Ascending aorta (tissue), 2 donors: ENCODE data around the gene ISCA2. TPM values are rescaled to one million over a fixed set of nuclear protein-coding genes. Genes with fewer than 3 reads are reported as not detected.
A peak's percentile ranks its signal among the peaks of the same experiment; 100 is the strongest.

Experiments used
- DNase-seq, 2 donors: peaks; one replicate each; pipeline ENCODE4 v3.0.0-alpha.2; 2019; ENCODE audit warnings: low spot score in 2 of 2
- H3K27ac ChIP-seq, 2 donors: fragments of 200-600 bp; sonication (generic); one replicate each; pipeline ENCODE4 v1.5.1; 2016 to 2017; ENCODE audit warnings: mild to moderate bottlenecking in 1 of 2
- H3K27me3 ChIP-seq: fragments of 200-600 bp; sonication (generic); one replicate; pipeline ENCODE4 v1.5.1; 2017
- H3K36me3 ChIP-seq, 2 donors: fragments of 200-600 bp; sonication (generic); one replicate each; pipeline ENCODE4 v1.5.1; 2016
- H3K4me1 ChIP-seq, 2 donors: fragments of 200-600 bp; sonication (generic); one replicate each; pipeline ENCODE4 v1.5.1; 2016 to 2017; ENCODE audit warnings: mild to moderate bottlenecking in 1 of 2
- H3K4me3 ChIP-seq, 2 donors: fragments of 200-600 bp; sonication (generic); one replicate each; pipeline ENCODE4 v1.5.1; 2016 to 2017; ENCODE audit warnings: mild to moderate bottlenecking in 1 of 2
- H3K9me3 ChIP-seq, 2 donors: fragments of 200-600 bp; sonication (generic); one replicate each; pipeline ENCODE4 v1.5.1; 2016
- intact Hi-C: fragments of 100-400 bp; cut with DNase I; formaldehyde crosslinking; loops from one replicate; pipeline ENCODE4 v1.15.1; 2023
- total RNA-seq: library from RNA; depleted of rRNA; stranded (reverse); fragments of >200 nt; gene quantifications from one replicate; pipeline ENCODE4 v1.1.0, GENCODE V29; 2016
- TF ChIP-seq, protein P1 (sequence below), 3 experiments: fragments of 200-600 bp in 2 of 3; fragments of 450-650 bp in 1 of 3; sonication (generic) in 2 of 3; IDR thresholded peaks; one replicate each; pipeline ENCODE4 v1.5.1; 2016 to 2019; ENCODE audit warnings: antibody characterized with exemption in 3 of 3, mild to moderate bottlenecking in 1 of 3, moderate library complexity in 1 of 3

Gene ISCA2
- total RNA-seq, 1 donor from 2014 or later = 10.0 TPM

- TF ChIP-seq, protein P1, sequence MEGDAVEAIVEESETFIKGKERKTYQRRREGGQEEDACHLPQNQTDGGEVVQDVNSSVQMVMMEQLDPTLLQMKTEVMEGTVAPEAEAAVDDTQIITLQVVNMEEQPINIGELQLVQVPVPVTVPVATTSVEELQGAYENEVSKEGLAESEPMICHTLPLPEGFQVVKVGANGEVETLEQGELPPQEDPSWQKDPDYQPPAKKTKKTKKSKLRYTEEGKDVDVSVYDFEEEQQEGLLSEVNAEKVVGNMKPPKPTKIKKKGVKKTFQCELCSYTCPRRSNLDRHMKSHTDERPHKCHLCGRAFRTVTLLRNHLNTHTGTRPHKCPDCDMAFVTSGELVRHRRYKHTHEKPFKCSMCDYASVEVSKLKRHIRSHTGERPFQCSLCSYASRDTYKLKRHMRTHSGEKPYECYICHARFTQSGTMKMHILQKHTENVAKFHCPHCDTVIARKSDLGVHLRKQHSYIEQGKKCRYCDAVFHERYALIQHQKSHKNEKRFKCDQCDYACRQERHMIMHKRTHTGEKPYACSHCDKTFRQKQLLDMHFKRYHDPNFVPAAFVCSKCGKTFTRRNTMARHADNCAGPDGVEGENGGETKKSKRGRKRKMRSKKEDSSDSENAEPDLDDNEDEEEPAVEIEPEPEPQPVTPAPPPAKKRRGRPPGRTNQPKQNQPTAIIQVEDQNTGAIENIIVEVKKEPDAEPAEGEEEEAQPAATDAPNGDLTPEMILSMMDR (IDR thresholded peaks at IDR 0.05) = no peak
- Histone ChIP-seq H3K9me3 (no peaks in the 10 kb centered on the region), H3K4me1 (no peaks in the 10 kb centered on the region), H3K27ac (no peak overlapping the region), H3K36me3 (peaks cover 43 to 65% of the 10 kb centered on the region in 2 donors), H3K4me3 (no peak overlapping the region), H3K27me3 (no peaks in the 10 kb centered on the region)
- DNase-seq = no peak
- intact Hi-C loops = no loop called here
Measured at GRCh38 chr14:74483321-74483720, 10.2 kb upstream of the ISCA2 start.

GRCh38 chr14:74486164-74486563, 7.4 kb upstream of the ISCA2 start:
- intact Hi-C loops = no loop called here
- Histone ChIP-seq H3K4me3 (no peak overlapping the region), H3K4me1 (no peaks in the 10 kb centered on the region), H3K27ac (no peak overlapping the region), H3K9me3 (no peaks in the 10 kb centered on the region), H3K36me3 (peaks cover 32 to 37% of the 10 kb centered on the region in 2 donors), H3K27me3 (no peaks in the 10 kb centered on the region)
- no peak for DNase-seq
- TF ChIP-seq, protein P1 (IDR thresholded peaks at IDR 0.05) = no peak

GRCh38 chr14:74488786-74489397, 4.7 kb upstream of the ISCA2 start:
- no peaks in the 10 kb centered on the region for H3K27me3 ChIP-seq
- H3K27ac ChIP-seq = peak overlapping the region; percentile 35 to 40
- H3K4me1 ChIP-seq = no peaks in the 10 kb centered on the region
- no peak for DNase-seq
- H3K4me3 ChIP-seq = no peak overlapping the region
- TF ChIP-seq, protein P1 (IDR thresholded peaks at IDR 0.05) = no peak
- H3K9me3 ChIP-seq = no peaks in the 10 kb centered on the region
- intact Hi-C loops = no loop called here
- peaks cover 10% of the 10 kb centered on the region in 2 donors for H3K36me3 ChIP-seq

DNA sequence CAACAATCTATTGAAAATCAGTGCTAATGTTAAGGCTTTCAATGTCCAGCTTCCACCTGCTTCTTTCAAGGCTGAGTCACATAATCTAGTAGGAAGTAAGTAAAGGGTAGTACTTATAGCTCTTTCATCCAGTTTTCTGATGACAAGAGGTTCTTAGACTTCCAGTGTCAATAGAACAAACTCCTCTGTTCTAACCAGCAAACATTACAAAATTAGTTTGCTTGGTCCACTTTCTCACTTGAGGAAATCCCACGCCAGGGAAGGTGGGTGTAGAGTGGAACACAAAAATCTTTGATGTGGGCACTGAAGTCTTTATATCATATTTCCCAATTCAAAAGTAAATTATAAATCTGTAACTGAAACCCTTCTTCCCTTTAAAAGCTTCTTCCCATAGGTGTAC, 3.1 kb upstream of the ISCA2 start:
- no peaks in the 10 kb centered on the region for H3K36me3 ChIP-seq
- peaks cover 0 to 7% of the 10 kb centered on the region in 2 donors for H3K4me1 ChIP-seq
- DNase-seq = no peak
- H3K27ac ChIP-seq = no peak overlapping the region
- H3K9me3 ChIP-seq = no peaks in the 10 kb centered on the region
- intact Hi-C loops = loop anchor here (5.0 to 10.0 kb wide), 5 partner anchors 117 to 1664 kb away; partner anchors contain the start of genes ALDH6A1, GPATCH2L and LIN52
- no peak overlapping the region for H3K4me3 ChIP-seq
- no peaks in the 10 kb centered on the region for H3K27me3 ChIP-seq
- TF ChIP-seq, protein P1 (IDR thresholded peaks at IDR 0.05) = no peak

GRCh38 chr14:74491956-74492775, 1.4 kb upstream of the ISCA2 start:
- intact Hi-C loops = loop anchor here (5.0 to 10.0 kb wide), 5 partner anchors 115 to 1663 kb away; partner anchors contain the start of genes ALDH6A1, GPATCH2L and LIN52
- H3K4me1 ChIP-seq = peaks cover 0 to 7% of the 10 kb centered on the region in 2 donors
- peak overlapping the region; percentile 93 to 95 for H3K27ac ChIP-seq
- H3K36me3 ChIP-seq = peaks cover 0 to 5% of the 10 kb centered on the region in 2 donors
- no peak for DNase-seq
- TF ChIP-seq, protein P1 (IDR thresholded peaks at IDR 0.05) = peak in 1 of 3 experiments; percentile 9
- H3K4me3 ChIP-seq = peak overlapping the region; percentile 91 to 93
- H3K9me3 ChIP-seq = no peaks in the 10 kb centered on the region
- no peaks in the 10 kb centered on the region for H3K27me3 ChIP-seq
